ENCODE measurements around the gene EIF4E2. TPM values are rescaled to one million over a fixed set of nuclear protein-coding genes. Genes with fewer than 3 reads are reported as not detected.

EIF4E2 gene
- total RNA-seq, 1 experiment from 2014 or later: 76.6 TPM

DNA sequence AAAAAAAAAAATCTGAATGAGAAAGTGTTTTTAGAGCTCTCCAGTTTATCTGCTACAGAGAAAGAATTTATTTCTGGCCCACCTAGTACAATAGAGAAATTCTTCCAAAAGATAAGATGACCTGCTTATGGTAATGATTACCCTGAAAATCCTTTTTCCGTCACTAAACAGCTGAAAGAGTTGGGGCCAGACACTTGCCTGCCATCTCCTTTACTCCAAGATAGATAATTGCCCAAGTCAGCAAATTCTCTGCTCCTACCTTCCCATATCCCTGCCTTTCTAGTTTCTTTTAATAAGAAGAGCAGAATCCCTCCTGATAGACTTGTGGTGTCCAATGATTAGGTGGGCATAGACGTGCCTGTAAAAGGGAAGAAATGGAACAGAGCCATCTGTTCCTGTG is 28.1 kb downstream of the EIF4E2 start:
- no TSS peak for BruUV-seq (replicated peaks)
- DNase-seq: no peak
- Mint-ChIP-seq H3K4me1 (ENCODE audit: low read depth, unreplicated experiment) (peaks cover 42% of the 10 kb centered on the region), H3K9me3 (ENCODE audit: low read depth, unreplicated experiment) (no peaks in the 10 kb centered on the region), H3K36me3 (ENCODE audit: insufficient read depth, unreplicated experiment) (peaks cover 14% of the 10 kb centered on the region), H3K27me3 (ENCODE audit: unreplicated experiment) (no peaks in the 10 kb centered on the region), H3K27ac (ENCODE audit: unreplicated experiment) (no peak overlapping the region), H3K4me3 (ENCODE audit: low read depth, unreplicated experiment) (no peak overlapping the region)
- intact Hi-C loops (cut with micrococcal nuclease; ENCODE audit: unreplicated experiment): no loop called here
- CTCF ChIA-PET: no interaction called here
- no peak for TF ChIP-seq CTCF (IDR thresholded peaks at IDR 0.05; ENCODE audit: unreplicated experiment)

DNA sequence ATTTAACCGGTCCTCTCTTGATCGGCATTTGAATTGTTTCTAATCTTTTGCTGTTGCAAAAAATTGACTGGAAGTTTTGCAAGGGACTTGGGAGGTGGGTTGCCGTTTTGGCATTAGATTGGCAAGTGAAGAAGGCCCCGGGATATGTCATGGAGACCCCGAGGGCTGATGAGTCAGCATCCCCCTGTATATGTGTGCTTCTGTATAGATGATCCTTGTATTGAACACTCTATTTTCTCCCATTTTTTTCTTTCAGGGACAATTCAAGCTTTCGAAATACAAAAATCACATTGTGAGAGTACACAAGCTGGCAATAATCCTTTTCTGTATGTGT is 30.1 kb downstream of the EIF4E2 start:
- CTCF ChIA-PET: interaction anchor here (0.5 to 1.6 kb wide), 9 partner anchors 10 to 1055 kb away, joined by 3 to 8 read pairs (median 4); no protein-coding TSS in a partner anchor
- Mint-ChIP-seq H3K27me3 (ENCODE audit: unreplicated experiment) (no peaks in the 10 kb centered on the region), H3K9me3 (ENCODE audit: low read depth, unreplicated experiment) (no peaks in the 10 kb centered on the region), H3K36me3 (ENCODE audit: insufficient read depth, unreplicated experiment) (peaks cover 5% of the 10 kb centered on the region), H3K4me1 (ENCODE audit: low read depth, unreplicated experiment) (peaks cover 30% of the 10 kb centered on the region), H3K27ac (ENCODE audit: unreplicated experiment) (no peak overlapping the region), H3K4me3 (ENCODE audit: low read depth, unreplicated experiment) (no peak overlapping the region)
- no peak for DNase-seq
- BruUV-seq (replicated peaks): no TSS peak
- TF ChIP-seq CTCF (IDR thresholded peaks at IDR 0.05; ENCODE audit: unreplicated experiment): no peak
- intact Hi-C loops (cut with micrococcal nuclease; ENCODE audit: unreplicated experiment): no loop called here

- H3K4me3 Mint-ChIP-seq (ENCODE audit: low read depth, unreplicated experiment): no peak overlapping the region
- no peaks in the 10 kb centered on the region for H3K27me3 Mint-ChIP-seq (ENCODE audit: unreplicated experiment)
- peaks cover 27% of the 10 kb centered on the region for H3K4me1 Mint-ChIP-seq (ENCODE audit: low read depth, unreplicated experiment)
- no peak overlapping the region for H3K27ac Mint-ChIP-seq (ENCODE audit: unreplicated experiment)
- no peak for DNase-seq
- H3K9me3 Mint-ChIP-seq (ENCODE audit: low read depth, unreplicated experiment): no peaks in the 10 kb centered on the region
- BruUV-seq (replicated peaks): no TSS peak
- CTCF ChIA-PET: no interaction called here
- TF ChIP-seq CTCF (IDR thresholded peaks at IDR 0.05; ENCODE audit: unreplicated experiment): no peak
- intact Hi-C loops (cut with micrococcal nuclease; ENCODE audit: unreplicated experiment): no loop called here
- peaks cover 5% of the 10 kb centered on the region for H3K36me3 Mint-ChIP-seq (ENCODE audit: insufficient read depth, unreplicated experiment)
These were observed 31.2 kb downstream of the EIF4E2 start for GRCh38 chr2:232581725-232582124.

DNA sequence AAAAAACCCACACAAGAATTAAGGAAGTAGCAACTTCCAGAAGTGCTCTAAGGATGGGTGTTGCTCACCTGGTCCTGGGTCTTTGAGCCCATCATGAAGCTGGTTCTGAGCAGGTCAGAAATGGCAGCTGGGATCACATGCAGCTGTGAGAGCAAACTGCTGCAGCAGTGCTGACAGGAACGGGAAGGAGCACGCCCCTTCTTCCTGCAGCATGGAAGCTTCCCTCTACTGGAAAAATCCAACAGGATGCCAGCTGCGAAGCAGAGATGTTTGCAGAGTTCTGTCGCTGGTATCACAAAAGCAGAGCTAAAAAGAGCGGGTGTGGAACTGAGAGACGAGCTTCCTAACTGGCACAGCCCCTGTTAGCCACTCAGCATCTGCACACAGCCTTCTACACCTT is 33.7 kb downstream of the EIF4E2 start:
- Mint-ChIP-seq H3K4me1 (ENCODE audit: low read depth, unreplicated experiment) (peaks cover 33% of the 10 kb centered on the region), H3K27ac (ENCODE audit: unreplicated experiment) (no peak overlapping the region), H3K9me3 (ENCODE audit: low read depth, unreplicated experiment) (no peaks in the 10 kb centered on the region), H3K36me3 (ENCODE audit: insufficient read depth, unreplicated experiment) (peaks cover 5% of the 10 kb centered on the region), H3K27me3 (ENCODE audit: unreplicated experiment) (no peaks in the 10 kb centered on the region), H3K4me3 (ENCODE audit: low read depth, unreplicated experiment) (no peak overlapping the region)
- no peak for TF ChIP-seq CTCF (IDR thresholded peaks at IDR 0.05; ENCODE audit: unreplicated experiment)
- CTCF ChIA-PET: interaction anchor here (1.4 kb wide), 1 partner anchor 9 kb away, joined by 4 read pairs; no protein-coding TSS in a partner anchor
- DNase-seq: no peak
- BruUV-seq (replicated peaks): no TSS peak
- intact Hi-C loops (cut with micrococcal nuclease; ENCODE audit: unreplicated experiment): no loop called here

Data from Calu3 (cell line).